GM18507 (cell line): ENCODE measurements around the gene SPTSSB.

Experiments
- DNase-seq: peaks from one replicate; pipeline ENCODE4 v3.0.0; 2011; ENCODE audit warnings: low read depth; ENCODE audit not compliant: insufficient read length; ENCODE audit errors: extremely low spot score
- FAIRE-seq: peaks from 2 replicates; lab custom pipeline; 2011; peaks lifted over from hg19 to GRCh38; lab: Jason Lieb, UNC

Gene SPTSSB

GRCh38 chr3:161305095-161305991 lies 66.0 kb downstream of the SPTSSB start:
- FAIRE-seq (peak; percentile 75), DNase-seq (no peak)

GRCh38 chr3:161296814-161297213 lies 74.5 kb downstream of the SPTSSB start:
- DNase-seq = no peak
- no peak for FAIRE-seq

GRCh38 chr3:161295325-161295724 lies 76.0 kb downstream of the SPTSSB start:
- DNase-seq (no peak), FAIRE-seq (no peak)
